Prostate gland (tissue), 2 donors: ENCODE measurements around the gene SNX9.

Experiments used
- CTCF ChIP-seq, 4 experiments: fragments of 200-600 bp in 2 of 4; fragments of 450-650 bp in 2 of 4; sonication (generic) in 2 of 4; IDR thresholded peaks; 1 replicate in 3 of 4; 2 replicates in 1 of 4; pipeline ENCODE4 v1.5.1; 2016 to 2019; ENCODE audit warnings: antibody characterized with exemption in 4 of 4, mild to moderate bottlenecking in 2 of 4, moderate library complexity in 2 of 4
- POLR2AphosphoS5 ChIP-seq: sonication (generic); formaldehyde crosslinking; IDR thresholded peaks from one replicate; pipeline ENCODE4 v1.6.1; 2017; ENCODE audit warnings: antibody characterized with exemption

GRCh38 chr6:157808405-157808950 lies 14.6 kb upstream of the SNX9 start:
- no peak for TF ChIP-seq CTCF (IDR thresholded peaks at IDR 0.05)
- no peak for TF ChIP-seq POLR2AphosphoS5
